8988T (cell line): ENCODE results near the gene GDI1.
A peak's percentile ranks its signal among the peaks of the same experiment; 100 is the strongest.

Experiments
- DNase-seq: peaks from one replicate; pipeline ENCODE4 v3.0.0; 2011

GDI1 gene

GRCh38 chrX:154464806-154465365 is 27.9 kb downstream of the GDI1 start:
- DNase-seq, result no peak

GRCh38 chrX:154465601-154466000 is 28.6 kb downstream of the GDI1 start:
- no peak for DNase-seq

DNA sequence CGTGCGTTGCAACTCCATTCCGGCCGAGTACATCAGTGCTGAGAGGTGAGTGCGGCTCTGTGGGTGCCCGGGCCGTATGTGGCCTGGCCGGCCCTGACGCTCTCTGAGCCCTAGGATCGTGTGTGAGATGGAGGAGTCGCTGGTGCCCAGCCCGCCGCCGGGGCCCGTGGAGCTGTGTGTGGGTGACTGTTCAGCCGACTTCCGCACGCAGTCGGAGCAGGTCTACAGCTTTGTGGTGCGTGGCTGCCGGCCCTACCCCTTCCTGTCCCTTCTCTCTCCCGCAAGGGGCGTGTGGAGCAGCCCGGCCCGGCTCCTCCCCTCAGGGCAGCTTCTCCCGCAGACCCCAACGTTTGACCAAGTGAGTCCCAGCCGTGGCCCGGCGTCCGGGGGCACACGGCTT is 29.1 kb downstream of the GDI1 start:
- no peak for DNase-seq

DNA sequence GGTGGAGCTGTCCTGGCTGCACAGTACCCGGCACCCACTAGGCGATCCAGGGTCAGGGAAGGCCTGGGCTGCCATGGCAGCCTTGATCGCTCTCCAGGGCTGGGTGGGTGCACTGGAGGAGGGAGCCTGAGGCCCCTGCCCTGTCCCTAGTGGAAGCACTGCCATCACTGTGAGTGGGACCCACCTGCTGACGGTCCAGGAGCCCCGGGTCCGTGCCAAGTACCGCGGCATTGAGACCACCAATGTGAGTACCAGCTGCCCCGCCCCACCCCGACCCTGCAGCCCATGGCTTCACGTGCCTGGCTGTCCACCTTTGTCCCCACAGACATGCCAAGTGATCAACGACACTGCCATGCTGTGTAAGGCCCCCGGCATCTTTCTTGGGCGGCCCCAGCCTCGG is 30.0 kb downstream of the GDI1 start:
- no peak for DNase-seq

GRCh38 chrX:154467556-154467955 is 30.6 kb downstream of the GDI1 start:
- DNase-seq, result no peak

- DNase-seq, result no peak
These were observed 31.3 kb downstream of the GDI1 start for GRCh38 chrX:154468217-154468616.

DNA sequence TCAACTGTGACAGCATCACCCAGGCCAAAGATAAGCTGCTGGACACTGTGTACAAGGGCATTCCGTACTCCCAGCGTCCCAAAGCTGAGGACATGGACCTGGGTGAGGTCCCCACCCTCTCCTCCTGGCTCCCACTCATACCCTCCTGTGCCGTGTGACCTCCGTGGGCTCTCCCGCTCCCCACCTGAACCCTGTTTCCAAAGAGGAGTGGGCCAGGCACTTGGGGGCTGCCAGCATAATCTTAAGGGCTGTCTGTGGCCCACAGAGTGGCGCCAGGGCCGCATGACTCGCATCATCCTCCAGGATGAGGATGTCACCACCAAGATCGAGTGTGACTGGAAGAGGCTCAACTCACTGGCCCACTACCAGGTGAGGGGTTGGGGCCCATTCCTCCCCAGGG is 32.2 kb downstream of the GDI1 start:
- DNase-seq, result no peak

DNA sequence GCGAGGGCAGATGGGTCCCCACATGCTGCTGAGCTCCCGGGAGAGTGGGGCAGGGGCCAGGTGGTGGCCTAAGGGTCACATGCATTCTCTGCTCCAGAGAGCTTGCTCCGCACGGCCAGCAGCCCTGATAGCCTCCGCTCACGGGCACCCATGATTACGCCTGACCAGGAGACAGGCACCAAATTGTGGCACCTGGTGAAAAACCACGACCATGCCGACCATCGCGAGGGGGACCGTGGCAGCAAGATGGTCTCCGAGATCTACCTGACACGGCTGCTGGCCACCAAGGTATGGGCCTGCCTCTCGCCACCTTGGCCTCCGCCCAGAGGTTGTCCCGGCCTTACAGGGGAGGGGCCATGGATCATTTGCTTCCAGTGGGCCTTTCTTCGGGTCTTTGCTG is 32.9 kb downstream of the GDI1 start:
- DNase-seq, result no peak

DNA sequence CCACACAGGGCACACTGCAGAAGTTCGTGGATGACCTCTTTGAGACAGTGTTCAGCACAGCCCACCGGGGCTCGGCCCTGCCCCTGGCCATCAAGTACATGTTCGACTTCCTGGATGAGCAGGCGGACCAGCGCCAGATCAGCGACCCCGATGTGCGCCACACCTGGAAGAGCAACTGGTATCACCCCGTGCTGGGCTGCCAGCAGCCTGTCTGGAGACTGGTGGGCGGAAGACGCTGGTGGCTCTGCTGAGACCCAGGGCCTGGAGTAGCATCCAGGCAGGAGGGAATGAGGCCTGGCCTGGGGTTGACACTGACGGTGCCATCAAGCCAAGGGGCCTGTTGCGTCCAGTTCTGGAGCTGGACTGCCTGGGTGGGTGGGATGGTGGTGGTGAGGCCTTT is 33.5 kb downstream of the GDI1 start:
- no peak for DNase-seq

- DNase-seq, result no peak
These were observed 34.1 kb downstream of the GDI1 start for GRCh38 chrX:154470914-154471568.

GRCh38 chrX:154471839-154472684 is 35.1 kb downstream of the GDI1 start:
- DNase-seq, result no peak

GRCh38 chrX:154472685-154473632 is 36.0 kb downstream of the GDI1 start:
- DNase-seq, result no peak

GRCh38 chrX:154473683-154474082 is 36.7 kb downstream of the GDI1 start:
- DNase-seq, result no peak

- DNase-seq, result no peak
These were observed 39.9 kb downstream of the GDI1 start for GRCh38 chrX:154476821-154477220.

DNA sequence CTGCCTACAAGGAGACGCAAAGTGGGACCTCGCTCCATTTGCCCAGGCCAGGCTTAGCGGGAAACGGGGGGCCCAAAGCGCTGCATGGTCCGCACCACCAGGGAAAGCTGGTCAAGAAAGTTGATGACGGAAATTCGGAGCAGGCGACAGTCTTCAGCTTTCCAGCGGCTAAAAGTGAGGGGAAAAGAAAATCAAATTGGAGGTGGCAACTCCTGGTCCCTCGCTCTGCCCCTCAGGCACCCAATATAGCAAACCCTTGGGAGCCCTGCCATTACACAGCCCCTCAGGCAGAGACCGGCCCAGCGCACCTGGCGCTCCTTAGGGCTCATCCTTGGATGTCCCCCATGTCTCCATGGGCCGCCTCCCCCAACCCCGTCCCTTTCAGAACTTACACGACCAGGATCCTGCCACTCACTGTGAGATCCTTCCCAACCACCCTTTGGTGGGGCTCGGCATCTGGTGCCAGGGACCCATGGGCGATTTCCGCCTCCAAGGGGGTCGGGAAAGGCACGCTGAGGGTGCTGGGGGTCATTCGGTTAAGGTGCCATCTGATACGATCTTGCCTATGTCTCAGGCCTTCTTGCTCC is 41.0 kb downstream of the GDI1 start:
- no peak for DNase-seq

DNA sequence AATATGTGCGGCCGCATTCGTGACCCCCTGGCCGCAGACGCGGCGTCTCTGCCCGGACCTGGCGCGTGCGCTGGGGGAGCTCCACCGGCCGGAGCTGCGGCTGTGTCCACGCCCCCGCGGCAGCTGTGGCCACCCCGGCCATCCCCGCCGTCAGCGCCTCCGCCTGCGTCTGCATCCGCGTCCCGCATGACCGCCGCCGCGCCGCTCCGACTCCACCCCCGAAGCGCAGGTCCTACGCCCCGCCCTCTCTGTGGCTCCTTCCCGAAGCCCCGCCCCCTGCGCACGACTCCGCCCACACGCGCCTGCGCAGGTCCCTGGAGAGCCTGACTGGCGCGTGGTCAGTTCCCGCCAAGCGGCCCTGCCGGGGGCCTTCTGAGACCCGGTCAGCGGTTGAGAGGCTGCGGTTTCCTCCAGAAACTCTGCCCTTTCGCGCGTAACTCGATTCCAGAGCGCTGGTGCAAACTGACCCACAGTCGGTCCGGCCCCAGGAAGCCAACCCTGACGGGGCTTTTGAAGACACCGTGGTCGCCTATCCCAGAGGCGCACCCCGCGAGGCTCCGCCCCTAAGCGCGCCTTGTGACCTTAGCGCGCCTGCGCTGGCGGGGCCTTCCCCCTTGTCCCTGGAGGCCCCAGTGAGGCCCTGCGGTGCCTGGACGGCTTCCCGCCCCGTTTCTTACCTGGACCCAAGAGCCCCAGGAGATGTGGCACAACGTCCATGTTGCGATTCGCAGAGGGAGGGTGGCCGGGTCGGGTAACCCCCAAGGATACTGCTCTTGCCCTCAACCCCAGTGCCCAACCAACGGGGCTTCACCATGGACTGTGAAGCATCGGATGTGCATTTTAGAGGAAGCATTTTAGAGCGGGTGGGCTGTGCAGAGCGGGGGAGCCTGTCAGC is 42.0 kb downstream of the GDI1 start, which contains the start of gene LAGE3:
LAGE3 (minus strand) TSS at position 554 of the 895 bp plus-strand sequence; CDS start at position 188, 366 bp downstream.
- peak; percentile 70 for DNase-seq

- no peak for DNase-seq
These were observed 44.2 kb downstream of the GDI1 start for GRCh38 chrX:154481195-154481594.

DNA sequence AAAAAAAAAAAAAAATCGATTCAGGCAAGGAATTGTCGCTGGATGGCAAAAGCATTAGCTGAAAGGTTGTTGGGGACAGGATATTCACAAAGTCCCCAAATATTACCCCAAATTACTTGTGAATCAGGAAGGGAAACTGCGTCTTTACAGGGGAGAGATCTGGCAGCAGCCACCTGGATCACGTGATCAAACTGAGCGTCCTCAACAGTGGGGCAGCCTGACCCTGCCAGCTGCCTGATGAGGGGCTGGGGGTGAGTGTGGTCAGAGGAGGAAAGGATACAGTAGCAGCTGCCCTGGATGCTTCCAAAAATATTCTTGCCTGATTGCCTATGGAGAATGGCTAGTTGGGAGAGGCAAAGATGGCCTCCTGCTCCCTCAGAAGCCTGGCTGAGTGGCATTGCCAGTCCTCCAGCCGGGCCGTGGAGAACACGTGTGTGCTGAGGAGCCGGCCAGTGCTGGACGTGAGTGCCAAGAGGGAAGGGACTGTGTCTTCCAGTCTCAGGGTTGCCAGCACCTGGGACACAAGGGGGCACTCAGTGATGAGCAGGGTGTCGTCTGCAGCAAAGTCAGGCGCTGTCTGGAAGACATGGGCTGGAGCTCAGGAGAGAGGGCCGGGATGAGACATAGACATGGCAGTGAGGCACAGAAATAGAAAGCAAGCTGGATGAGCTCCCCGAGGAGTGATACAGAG is 45.1 kb downstream of the GDI1 start:
- DNase-seq, result no peak

GRCh38 chrX:154482786-154483185 is 45.8 kb downstream of the GDI1 start:
- no peak for DNase-seq

DNA sequence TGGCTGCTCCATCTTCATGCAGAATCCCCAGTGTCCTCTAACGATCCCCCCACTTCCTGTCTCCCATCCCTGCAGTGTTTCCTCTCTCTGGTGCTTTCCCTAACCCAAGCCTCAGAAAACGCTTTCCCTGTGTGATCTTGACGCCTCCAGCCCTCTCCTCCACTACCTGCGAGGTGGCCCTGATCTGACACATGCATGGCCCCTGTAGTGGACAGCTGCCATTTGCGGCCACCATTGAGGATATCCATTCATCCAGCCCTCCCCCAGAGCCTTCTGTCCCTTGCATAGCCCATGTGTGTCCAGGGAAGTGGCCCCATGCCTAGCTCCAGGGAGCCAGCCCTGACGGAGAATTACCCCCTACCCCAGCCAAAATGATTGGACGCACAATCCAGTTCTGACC is 46.4 kb downstream of the GDI1 start:
- no peak for DNase-seq
